IMR-90 (cell line): Measurements from ENCODE around the gene ARPIN. TPM values are rescaled to one million over a fixed set of nuclear protein-coding genes. Genes with fewer than 3 reads are reported as not detected.

Source experiments
- ATAC-seq: fragments of 200-7000 bp; cut with Tn5 transposase; 2 replicates; pipeline ENCODE4 v1.9.1; 2020; ENCODE audit warnings: low read depth, mild to moderate bottlenecking, moderate library complexity
- BruUV-seq: library from RNA; stranded (reverse); fragments of 400-500 nt; replicated peaks from 2 replicates; lab custom pipeline; 2021; lab: Mats Ljungman, UMichigan
- CTCF ChIA-PET: fragments of 300-600 bp; formaldehyde crosslinking; extraction: SDS; loops from one replicate; lab custom pipeline; 2021; ENCODE audit warnings: antibody characterized with exemption; lab: Yijun Ruan, JAX
- POLR2A ChIA-PET: fragments of 300-600 bp; sonication (Branson Sonifier 250); formaldehyde crosslinking; loops from one replicate; lab custom pipeline; 2022; ENCODE audit warnings: antibody characterized with exemption; ENCODE audit not compliant: unreplicated experiment; lab: Charles Lee
- DNase-seq: peaks from one replicate; pipeline ENCODE4 v3.0.0; 2013
- H2AFZ ChIP-seq: replicated peaks from 2 replicates; pipeline ENCODE3; 2013; ENCODE audit warnings: low read length, mild to moderate bottlenecking; ENCODE audit not compliant: poor library complexity
- H2AK5ac ChIP-seq: 2 replicates; pipeline ENCODE4 v1.6.1; 2013; ENCODE audit warnings: low read depth, low read length, inconsistent platforms
- H2AK9ac ChIP-seq: replicated peaks from 2 replicates; pipeline ENCODE3; 2013; ENCODE audit warnings: mild to moderate bottlenecking, low read depth, low read length, moderate library complexity; ENCODE audit not compliant: poor library complexity
- H2BK120ac ChIP-seq: 2 replicates; pipeline ENCODE4 v1.6.1; 2013; ENCODE audit warnings: low read depth, low read length, inconsistent platforms
- H2BK15ac ChIP-seq: 3 replicates; pipeline ENCODE4 v1.6.1; 2013; ENCODE audit warnings: low read depth, low read length, inconsistent platforms
- H2BK20ac ChIP-seq: 2 replicates; pipeline ENCODE4 v1.6.1; 2013; ENCODE audit warnings: low read depth, mild to moderate bottlenecking, inconsistent platforms, low read length, moderate library complexity
- H2BK5ac ChIP-seq: 2 replicates; pipeline ENCODE4 v1.6.1; 2013; ENCODE audit warnings: mild to moderate bottlenecking, low read depth, low read length, inconsistent platforms; ENCODE audit not compliant: poor library complexity, severe bottlenecking
- H3K14ac ChIP-seq: replicated peaks from 2 replicates; pipeline ENCODE4 v1.6.1; 2013; ENCODE audit warnings: low read depth, low read length, inconsistent platforms
- H3K18ac ChIP-seq: 2 replicates; pipeline ENCODE4 v1.6.1; 2013; ENCODE audit warnings: low read depth, low read length, control low read depth
- H3K23ac ChIP-seq: 2 replicates; pipeline ENCODE4 v1.6.1; 2013; ENCODE audit warnings: low read depth, low read length, inconsistent platforms
- H3K27ac ChIP-seq: 2 replicates; pipeline ENCODE4 v1.5.1; 2013; ENCODE audit warnings: mild to moderate bottlenecking, control low read depth, low read length; ENCODE audit not compliant: insufficient read depth
- H3K27me3 ChIP-seq: 2 replicates; pipeline ENCODE4 v1.6.1; 2013; ENCODE audit warnings: low read length; ENCODE audit not compliant: control insufficient read depth, insufficient read depth
- H3K36me3 ChIP-seq: 2 replicates; pipeline ENCODE4 v1.6.1; 2013; ENCODE audit warnings: low read length, mixed read lengths; ENCODE audit not compliant: control insufficient read depth, insufficient read depth
- H3K4ac ChIP-seq: 2 replicates; pipeline ENCODE4 v1.6.1; 2013; ENCODE audit warnings: low read depth, low read length, inconsistent platforms
- H3K4me1 ChIP-seq: 2 replicates; pipeline ENCODE4 v1.6.1; 2013; ENCODE audit warnings: low read length, mixed read lengths; ENCODE audit not compliant: control insufficient read depth, insufficient read depth
- H3K4me2 ChIP-seq: 2 replicates; pipeline ENCODE4 v1.6.1; 2013; ENCODE audit warnings: low read depth, mild to moderate bottlenecking, control low read depth, low read length, moderate library complexity
- H3K4me3 ChIP-seq: 2 replicates; pipeline ENCODE4 v1.5.1; 2013; ENCODE audit warnings: low read depth, mild to moderate bottlenecking, control low read depth, low read length, moderate library complexity; ENCODE audit not compliant: insufficient read depth
- H3K56ac ChIP-seq: 2 replicates; pipeline ENCODE4 v1.6.1; 2013; ENCODE audit warnings: low read length, inconsistent platforms; ENCODE audit not compliant: insufficient read depth; ENCODE audit errors: extremely low read depth
- H3K79me1 ChIP-seq, 2 experiments: 2 replicates each; pipeline ENCODE4 v1.6.1; 2013; ENCODE audit warnings: low read length in 2 of 2, inconsistent platforms in 1 of 2, low read depth in 1 of 2
- H3K9ac ChIP-seq: 2 replicates; pipeline ENCODE4 v1.6.1; 2013; ENCODE audit warnings: low read depth, low read length, control low read depth
- H3K9me1 ChIP-seq: 2 replicates; pipeline ENCODE4 v1.6.1; 2013; ENCODE audit warnings: low read length, inconsistent platforms; ENCODE audit not compliant: insufficient read depth
- H3K9me3 ChIP-seq: 2 replicates; pipeline ENCODE4 v1.6.1; 2013; ENCODE audit warnings: low read length; ENCODE audit not compliant: control insufficient read depth, insufficient read depth
- H4K20me1 ChIP-seq: 2 replicates; pipeline ENCODE4 v1.6.1; 2013; ENCODE audit warnings: low read length, inconsistent platforms; ENCODE audit not compliant: insufficient read depth
- H4K5ac ChIP-seq: 2 replicates; pipeline ENCODE4 v1.6.1; 2013; ENCODE audit warnings: mild to moderate bottlenecking, low read depth, low read length, control low read depth
- H4K8ac ChIP-seq, 2 experiments: 2 replicates each; pipeline ENCODE4 v1.6.1; 2013; ENCODE audit warnings: low read depth in 2 of 2, low read length in 2 of 2, control low read depth in 1 of 2, inconsistent platforms in 1 of 2
- H4K91ac ChIP-seq: 2 replicates; pipeline ENCODE4 v1.6.1; 2013; ENCODE audit warnings: low read depth, low read length, inconsistent platforms; ENCODE audit not compliant: insufficient read depth
- BHLHE40 ChIP-seq: fragments of 150-350 bp; IDR thresholded peaks from 2 replicates; pipeline ENCODE4 v1.6.1; 2016; ENCODE audit warnings: mild to moderate bottlenecking, low read depth, low read length
- CEBPB ChIP-seq: IDR thresholded peaks from 2 replicates; pipeline ENCODE4 v1.6.1; 2012; ENCODE audit warnings: low read depth, low read length, improper control_type of control experiment
- CHD1 ChIP-seq: IDR thresholded peaks from 2 replicates; pipeline ENCODE4 v1.6.1; 2012; ENCODE audit warnings: low read depth, low read length, improper control_type of control experiment
- ELK1 ChIP-seq: fragments of 150-350 bp; IDR thresholded peaks from 2 replicates; pipeline ENCODE4 v1.6.1; 2016; ENCODE audit warnings: low read depth, mild to moderate bottlenecking, low read length, moderate library complexity, borderline replicate concordance
- FOS ChIP-seq: fragments of 150-350 bp; IDR thresholded peaks from 2 replicates; pipeline ENCODE4 v1.6.1; 2016; ENCODE audit warnings: low read depth, low read length
- MAFK ChIP-seq: IDR thresholded peaks from 2 replicates; pipeline ENCODE4 v1.6.1; 2012; ENCODE audit warnings: low read depth, low read length, improper control_type of control experiment
- MAZ ChIP-seq: IDR thresholded peaks from 2 replicates; pipeline ENCODE4 v1.6.1; 2012; ENCODE audit warnings: low read depth, mild to moderate bottlenecking, low read length, improper control_type of control experiment, moderate library complexity, borderline replicate concordance
- MXI1 ChIP-seq: IDR thresholded peaks from 2 replicates; pipeline ENCODE4 v1.6.1; 2012; ENCODE audit warnings: low read depth, mild to moderate bottlenecking, low read length, moderate library complexity, borderline replicate concordance
- NFE2L2 ChIP-seq: fragments of 150-350 bp; IDR thresholded peaks from 2 replicates; pipeline ENCODE4 v1.6.1; 2016; ENCODE audit warnings: low read depth, mild to moderate bottlenecking, low read length
- POLR2A ChIP-seq: IDR thresholded peaks from 2 replicates; pipeline ENCODE4 v1.6.1; 2012; ENCODE audit warnings: mild to moderate bottlenecking, low read depth, low read length
- RAD21 ChIP-seq: IDR thresholded peaks from 2 replicates; pipeline ENCODE4 v1.6.1; 2012; ENCODE audit warnings: low read length, improper control_type of control experiment
- RCOR1 ChIP-seq: IDR thresholded peaks from 2 replicates; pipeline ENCODE4 v1.6.1; 2012; ENCODE audit warnings: mild to moderate bottlenecking, low read length, improper control_type of control experiment; ENCODE audit not compliant: insufficient replicate concordance
- RFX5 ChIP-seq: IDR thresholded peaks from 2 replicates; pipeline ENCODE4 v1.8.0; 2012; ENCODE audit warnings: low read depth, mild to moderate bottlenecking, low read length, moderate library complexity
- SMC3 ChIP-seq: fragments of 150-350 bp; IDR thresholded peaks from 2 replicates; pipeline ENCODE4 v1.6.1; 2016; ENCODE audit warnings: low read depth, mild to moderate bottlenecking, antibody characterized with exemption, low read length, moderate library complexity
- USF2 ChIP-seq: fragments of 150-350 bp; IDR thresholded peaks from 2 replicates; pipeline ENCODE4 v1.6.1; 2017; ENCODE audit warnings: mild to moderate bottlenecking, antibody characterized with exemption, low read length, low read depth
- WGBS, 2 experiments: methylation state at CpG; one replicate each; pipeline versions ENCODE4 v1.1.5 to v1.1.7; 2013; ENCODE audit warnings: missing lambda C conversion rate in 2 of 2; ENCODE audit not compliant: insufficient read length in 1 of 2; ENCODE audit errors: extremely low coverage in 2 of 2; 5-methylcytosine and 5-hydroxymethylcytosine counted together
- dilution Hi-C: fragments of 300-500 bp; cut with HindIII; formaldehyde crosslinking; loops from one replicate; pipeline ENCODE4 v1.14.3; 2018; ENCODE audit warnings: low sequenced_read_pairs; ENCODE audit not compliant: unreplicated experiment
- in situ Hi-C: fragments of 300-500 bp; cut with MboI; formaldehyde crosslinking; loops from 3 replicates; pipeline ENCODE4 v1.14.3; 2019; ENCODE audit warnings: low sequenced_read_pairs, inconsistent platforms, mixed read lengths
- intact Hi-C: fragments of 100-400 bp; cut with micrococcal nuclease; formaldehyde crosslinking; loops from 2 replicates; pipeline ENCODE4 v1.10.0; 2022
- polyA plus RNA-seq, 3 experiments: library from polyadenylated mRNA; depleted of rRNA; stranded (reverse); fragments of >200 nt; gene quantifications; 2 replicates each; pipeline ENCODE4 v1.2.3, GENCODE V29; 2012; ENCODE audit warnings: low replicate concordance in 1 of 3
- total RNA-seq: library from RNA; depleted of rRNA; stranded (reverse); fragments of >200 nt; gene quantifications from 2 replicates; pipeline ENCODE4 v1.2.3, GENCODE V29; 2012

The ARPIN gene
- total and polyA plus RNA-seq, 2 of the 4 experiments (the other 2 are of a cell fraction) = 3.9 to 8.8 TPM

GRCh38 chr15:89903015-89903857, 9.5 kb downstream of the ARPIN start:
- whole genome bisulfite sequencing, 2 experiments = 95% methylated on average over 14 of the region's 15 CpGs; no CpG with 5 or more reads in 1 of the 2 experiments
- in situ Hi-C loops = no loop called here
- no peak overlapping the region for H2BK20ac ChIP-seq
- no peak overlapping the region for H3K4me2 ChIP-seq
- no peaks in the 10 kb centered on the region for H3K79me1 ChIP-seq
- ATAC-seq = no peak
- no peak for DNase-seq
- no peak overlapping the region for H3K4me3 ChIP-seq
- intact Hi-C loops = no loop called here
- no peak overlapping the region for H2BK120ac ChIP-seq
- no peak overlapping the region for H3K18ac ChIP-seq
- H3K23ac ChIP-seq = no peak overlapping the region
- dilution Hi-C loops = no loop called here
- no peak overlapping the region for H4K8ac ChIP-seq
- H2AFZ ChIP-seq = no peak overlapping the region
- H3K27me3 ChIP-seq = no peaks in the 10 kb centered on the region
- no peak overlapping the region for H2BK5ac ChIP-seq
- H3K9me1 ChIP-seq = no peaks in the 10 kb centered on the region
- ChIA-PET POLR2A (no interaction called here), CTCF (no interaction called here)
- no peak overlapping the region for H4K91ac ChIP-seq
- peaks cover 27% of the 10 kb centered on the region for H3K36me3 ChIP-seq
- no peak overlapping the region for H3K27ac ChIP-seq
- no peak overlapping the region for H3K14ac ChIP-seq
- H3K9me3 ChIP-seq = no peaks in the 10 kb centered on the region
- H2AK9ac ChIP-seq = no peak overlapping the region
- no peak overlapping the region for H3K4ac ChIP-seq
- no peak overlapping the region for H2BK15ac ChIP-seq
- BruUV-seq = no TSS peak
- no peak overlapping the region for H4K5ac ChIP-seq
- no peak overlapping the region for H3K9ac ChIP-seq
- no peak overlapping the region for H3K56ac ChIP-seq
- no peaks in the 10 kb centered on the region for H3K4me1 ChIP-seq
- H2AK5ac ChIP-seq = no peak overlapping the region
- no peaks in the 10 kb centered on the region; the same call in 1 of the 2 replicates for H4K20me1 ChIP-seq
- TF ChIP-seq MAFK (no peak), BHLHE40 (no peak), MXI1 (no peak), NFE2L2 (no peak), ELK1 (no peak), CEBPB (no peak), CHD1 (no peak), MAZ (no peak), RCOR1 (no peak), FOS (no peak), USF2 (no peak), RFX5 (no peak), POLR2A (no peak), RAD21 (no peak), SMC3 (no peak)
